Suprapubic skin (tissue), 4 donors: ENCODE measurements around the gene IFRD2.

Experiments used
- EP300 ChIP-seq: sonication (generic); formaldehyde crosslinking; IDR thresholded peaks from one replicate; pipeline ENCODE4 v1.6.1; 2017; ENCODE audit warnings: antibody characterized with exemption
- POLR2A ChIP-seq, 2 donors: fragments of 450-650 bp; IDR thresholded peaks; one replicate each; pipeline ENCODE4 v1.6.1; 2017; ENCODE audit warnings: antibody characterized with exemption in 2 of 2, mild to moderate bottlenecking in 2 of 2, moderate library complexity in 2 of 2
- POLR2AphosphoS5 ChIP-seq, 3 donors: sonication (generic); formaldehyde crosslinking; IDR thresholded peaks; one replicate each; pipeline ENCODE4 v1.6.1; 2017; ENCODE audit warnings: antibody characterized with exemption in 3 of 3
- TF ChIP-seq, protein P1 (sequence below), 2 donors: fragments of 200-600 bp in 1 of 2; fragments of 450-650 bp in 1 of 2; sonication (generic) in 1 of 2; IDR thresholded peaks; one replicate each; pipeline ENCODE4 v1.5.1; 2016 to 2019; ENCODE audit warnings: antibody characterized with exemption in 2 of 2, mild to moderate bottlenecking in 1 of 2, moderate library complexity in 1 of 2

GRCh38 chr3:50298836-50299637 is 6.8 kb upstream of the IFRD2 start, which contains the start of the genes HYAL3 and NAA80:
- TF ChIP-seq, protein P1, sequence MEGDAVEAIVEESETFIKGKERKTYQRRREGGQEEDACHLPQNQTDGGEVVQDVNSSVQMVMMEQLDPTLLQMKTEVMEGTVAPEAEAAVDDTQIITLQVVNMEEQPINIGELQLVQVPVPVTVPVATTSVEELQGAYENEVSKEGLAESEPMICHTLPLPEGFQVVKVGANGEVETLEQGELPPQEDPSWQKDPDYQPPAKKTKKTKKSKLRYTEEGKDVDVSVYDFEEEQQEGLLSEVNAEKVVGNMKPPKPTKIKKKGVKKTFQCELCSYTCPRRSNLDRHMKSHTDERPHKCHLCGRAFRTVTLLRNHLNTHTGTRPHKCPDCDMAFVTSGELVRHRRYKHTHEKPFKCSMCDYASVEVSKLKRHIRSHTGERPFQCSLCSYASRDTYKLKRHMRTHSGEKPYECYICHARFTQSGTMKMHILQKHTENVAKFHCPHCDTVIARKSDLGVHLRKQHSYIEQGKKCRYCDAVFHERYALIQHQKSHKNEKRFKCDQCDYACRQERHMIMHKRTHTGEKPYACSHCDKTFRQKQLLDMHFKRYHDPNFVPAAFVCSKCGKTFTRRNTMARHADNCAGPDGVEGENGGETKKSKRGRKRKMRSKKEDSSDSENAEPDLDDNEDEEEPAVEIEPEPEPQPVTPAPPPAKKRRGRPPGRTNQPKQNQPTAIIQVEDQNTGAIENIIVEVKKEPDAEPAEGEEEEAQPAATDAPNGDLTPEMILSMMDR (IDR thresholded peaks at IDR 0.05), result peak; percentile 43 to 54
- TF ChIP-seq POLR2AphosphoS5 (IDR thresholded peaks at IDR 0.05) (peak in 2 of 3 donors; percentile 66 to 70), EP300 (no peak), POLR2A (IDR thresholded peaks at IDR 0.05) (peak; percentile 42 to 54)
